ENCODE data around the gene LRRC51. TPM values are rescaled to one million over a fixed set of nuclear protein-coding genes. Genes with fewer than 3 reads are reported as not detected.

LRRC51 gene
- total RNA-seq, 1 experiment from 2014 or later: 13.4 TPM

- ATAC-seq (no peak), DNase-seq (ENCODE audit: low read depth, low spot score) (no peak)
- intact Hi-C loops (cut with micrococcal nuclease; ENCODE audit: unreplicated experiment): no loop called here
- no peak overlapping the region for H3K4me3 ChIP-seq (ENCODE audit: low read depth in 2 of 2, low read length in 2 of 2)
- H3K36me3 ChIP-seq (ENCODE audit: control insufficient read depth, insufficient read depth, low read length): peaks cover 2% of the 10 kb centered on the region; the same call in 1 of the 2 replicates
- CTCF ChIA-PET: interaction anchor here (0.6 kb wide), 1 partner anchor 367 kb away, joined by 8 read pairs; the partner anchor contains the start of gene CLPB
- TF ChIP-seq POLR2AphosphoS5 (IDR thresholded peaks at IDR 0.05; ENCODE audit: low read depth, low read length) (no peak), TCF7L2 (IDR thresholded peaks at IDR 0.05; ENCODE audit: low read depth, low read length) (no peak), SIN3A (IDR thresholded peaks at IDR 0.05; ENCODE audit: borderline replicate concordance, insufficient read depth, low read depth, low read length) (no peak)
- TF ChIP-seq, protein P1, sequence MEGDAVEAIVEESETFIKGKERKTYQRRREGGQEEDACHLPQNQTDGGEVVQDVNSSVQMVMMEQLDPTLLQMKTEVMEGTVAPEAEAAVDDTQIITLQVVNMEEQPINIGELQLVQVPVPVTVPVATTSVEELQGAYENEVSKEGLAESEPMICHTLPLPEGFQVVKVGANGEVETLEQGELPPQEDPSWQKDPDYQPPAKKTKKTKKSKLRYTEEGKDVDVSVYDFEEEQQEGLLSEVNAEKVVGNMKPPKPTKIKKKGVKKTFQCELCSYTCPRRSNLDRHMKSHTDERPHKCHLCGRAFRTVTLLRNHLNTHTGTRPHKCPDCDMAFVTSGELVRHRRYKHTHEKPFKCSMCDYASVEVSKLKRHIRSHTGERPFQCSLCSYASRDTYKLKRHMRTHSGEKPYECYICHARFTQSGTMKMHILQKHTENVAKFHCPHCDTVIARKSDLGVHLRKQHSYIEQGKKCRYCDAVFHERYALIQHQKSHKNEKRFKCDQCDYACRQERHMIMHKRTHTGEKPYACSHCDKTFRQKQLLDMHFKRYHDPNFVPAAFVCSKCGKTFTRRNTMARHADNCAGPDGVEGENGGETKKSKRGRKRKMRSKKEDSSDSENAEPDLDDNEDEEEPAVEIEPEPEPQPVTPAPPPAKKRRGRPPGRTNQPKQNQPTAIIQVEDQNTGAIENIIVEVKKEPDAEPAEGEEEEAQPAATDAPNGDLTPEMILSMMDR (IDR thresholded peaks at IDR 0.05): no peak
- TF ChIP-seq, protein P2, sequence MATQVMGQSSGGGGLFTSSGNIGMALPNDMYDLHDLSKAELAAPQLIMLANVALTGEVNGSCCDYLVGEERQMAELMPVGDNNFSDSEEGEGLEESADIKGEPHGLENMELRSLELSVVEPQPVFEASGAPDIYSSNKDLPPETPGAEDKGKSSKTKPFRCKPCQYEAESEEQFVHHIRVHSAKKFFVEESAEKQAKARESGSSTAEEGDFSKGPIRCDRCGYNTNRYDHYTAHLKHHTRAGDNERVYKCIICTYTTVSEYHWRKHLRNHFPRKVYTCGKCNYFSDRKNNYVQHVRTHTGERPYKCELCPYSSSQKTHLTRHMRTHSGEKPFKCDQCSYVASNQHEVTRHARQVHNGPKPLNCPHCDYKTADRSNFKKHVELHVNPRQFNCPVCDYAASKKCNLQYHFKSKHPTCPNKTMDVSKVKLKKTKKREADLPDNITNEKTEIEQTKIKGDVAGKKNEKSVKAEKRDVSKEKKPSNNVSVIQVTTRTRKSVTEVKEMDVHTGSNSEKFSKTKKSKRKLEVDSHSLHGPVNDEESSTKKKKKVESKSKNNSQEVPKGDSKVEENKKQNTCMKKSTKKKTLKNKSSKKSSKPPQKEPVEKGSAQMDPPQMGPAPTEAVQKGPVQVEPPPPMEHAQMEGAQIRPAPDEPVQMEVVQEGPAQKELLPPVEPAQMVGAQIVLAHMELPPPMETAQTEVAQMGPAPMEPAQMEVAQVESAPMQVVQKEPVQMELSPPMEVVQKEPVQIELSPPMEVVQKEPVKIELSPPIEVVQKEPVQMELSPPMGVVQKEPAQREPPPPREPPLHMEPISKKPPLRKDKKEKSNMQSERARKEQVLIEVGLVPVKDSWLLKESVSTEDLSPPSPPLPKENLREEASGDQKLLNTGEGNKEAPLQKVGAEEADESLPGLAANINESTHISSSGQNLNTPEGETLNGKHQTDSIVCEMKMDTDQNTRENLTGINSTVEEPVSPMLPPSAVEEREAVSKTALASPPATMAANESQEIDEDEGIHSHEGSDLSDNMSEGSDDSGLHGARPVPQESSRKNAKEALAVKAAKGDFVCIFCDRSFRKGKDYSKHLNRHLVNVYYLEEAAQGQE (IDR thresholded peaks at IDR 0.05; ENCODE audit: insufficient read depth in 1 of 2, low read depth in 2 of 2, low read length in 1 of 2): no peak
- in situ Hi-C loops (cut with HindIII; ENCODE audit: low pct_unique_long_range_greater_than_20kb, low sequenced_read_pairs): no loop called here
- no peak overlapping the region for H3K27ac ChIP-seq (ENCODE audit: low read length)
- no peaks in the 10 kb centered on the region for H3K27me3 ChIP-seq (ENCODE audit: control insufficient read depth, insufficient read depth, low read length)
- H3K4me1 ChIP-seq (ENCODE audit: control insufficient read depth, insufficient read depth, low read length): peaks cover 16% of the 10 kb centered on the region
- H3K9me3 ChIP-seq (ENCODE audit: control insufficient read depth, insufficient read depth, low read depth, low read length): no peaks in the 10 kb centered on the region
- BruUV-seq (replicated peaks): no TSS peak
- POLR2A ChIA-PET: no interaction called here
These were observed 13.4 kb upstream of the LRRC51 start for GRCh38 chr11:72067266-72067665.

GRCh38 chr11:72067676-72068075, 13.0 kb upstream of the LRRC51 start:
- Histone ChIP-seq H3K36me3 (ENCODE audit: control insufficient read depth, insufficient read depth, low read length) (peaks cover 2% of the 10 kb centered on the region; the same call in 1 of the 2 replicates), H3K27ac (ENCODE audit: low read length) (no peak overlapping the region), H3K4me1 (ENCODE audit: control insufficient read depth, insufficient read depth, low read length) (peaks cover 20% of the 10 kb centered on the region), H3K9me3 (ENCODE audit: control insufficient read depth, insufficient read depth, low read depth, low read length) (no peaks in the 10 kb centered on the region), H3K4me3 (ENCODE audit: low read depth in 2 of 2, low read length in 2 of 2) (no peak overlapping the region), H3K27me3 (ENCODE audit: control insufficient read depth, insufficient read depth, low read length) (no peaks in the 10 kb centered on the region)
- DNase-seq (ENCODE audit: low read depth, low spot score): no peak
- ChIA-PET POLR2A (no interaction called here), CTCF (interaction anchor here (0.6 kb wide), 1 partner anchor 367 kb away, joined by 8 read pairs; the partner anchor contains the start of gene CLPB)
- in situ Hi-C loops (cut with HindIII; ENCODE audit: low pct_unique_long_range_greater_than_20kb, low sequenced_read_pairs): no loop called here
- ATAC-seq: no peak
- intact Hi-C loops (cut with micrococcal nuclease; ENCODE audit: unreplicated experiment): no loop called here
- TF ChIP-seq POLR2AphosphoS5 (IDR thresholded peaks at IDR 0.05; ENCODE audit: low read depth, low read length): no peak
- TF ChIP-seq, protein P1 (IDR thresholded peaks at IDR 0.05): no peak
- no peak for TF ChIP-seq TCF7L2 (IDR thresholded peaks at IDR 0.05; ENCODE audit: low read depth, low read length)
- no peak for TF ChIP-seq SIN3A (IDR thresholded peaks at IDR 0.05; ENCODE audit: borderline replicate concordance, insufficient read depth, low read depth, low read length)
- TF ChIP-seq, protein P2 (IDR thresholded peaks at IDR 0.05; ENCODE audit: insufficient read depth in 1 of 2, low read depth in 2 of 2, low read length in 1 of 2): no peak
- BruUV-seq (replicated peaks): no TSS peak
